Skin epidermis (tissue), 12 donors: Measurements from ENCODE around the gene ERP27.

Experiments used
- H3K27ac ChIP-seq, 21 experiments: fragments of 200-600 bp; sonication (generic) in 11 of 21; one replicate each; pipeline ENCODE4 v1.5.0; 2020; ENCODE audit warnings: mild to moderate bottlenecking in 3 of 21, inconsistent platforms in 2 of 21, moderate library complexity in 2 of 21
- H3K4me3 ChIP-seq, 7 experiments: fragments of 200-600 bp; sonication (generic) in 2 of 7; one replicate each; pipeline ENCODE4 v1.5.0; 2020; ENCODE audit warnings: inconsistent platforms in 2 of 7, mild to moderate bottlenecking in 2 of 7, moderate library complexity in 1 of 7

Gene ERP27

GRCh38 chr12:14960548-14961465, 22.5 kb upstream of the ERP27 start:
- peak overlapping the region; percentile 49 to 95 (median 87) for H3K27ac ChIP-seq

GRCh38 chr12:14959916-14960496, 21.7 kb upstream of the ERP27 start:
- peak overlapping the region; percentile 49 to 95 (median 87) for H3K27ac ChIP-seq

More at GRCh38 chr12:14960548-14961465, 22.5 kb upstream of the ERP27 start:
- H3K4me3 ChIP-seq: peak overlapping the region; percentile 33 to 51 (median 43)

GRCh38 chr12:14959463-14959862, 21.1 kb upstream of the ERP27 start:
- Histone ChIP-seq H3K4me3 (peak overlapping the region; percentile 33 to 51 (median 43)), H3K27ac (peak overlapping the region in 20 of 21 experiments; percentile 59 to 95 (median 87))

More at GRCh38 chr12:14959916-14960496, 21.7 kb upstream of the ERP27 start:
- peak overlapping the region; percentile 33 to 51 (median 43) for H3K4me3 ChIP-seq

GRCh38 chr12:14959126-14959440, 20.7 kb upstream of the ERP27 start:
- peak overlapping the region; percentile 4 to 51 (median 36) for H3K4me3 ChIP-seq
- peak overlapping the region in 19 of 21 experiments; percentile 33 to 95 (median 87) for H3K27ac ChIP-seq

GRCh38 chr12:14958361-14959125, 20.2 kb upstream of the ERP27 start:
- peak overlapping the region; percentile 4 to 51 (median 36) for H3K4me3 ChIP-seq

GRCh38 chr12:14957551-14958168, 19.3 kb upstream of the ERP27 start:
- Histone ChIP-seq H3K4me3 (peak overlapping the region in 4 of 7 experiments; percentile 36 to 51 (median 45)), H3K27ac (peak overlapping the region in 19 of 21 experiments; percentile 2 to 95 (median 86))

More at GRCh38 chr12:14958361-14959125, 20.2 kb upstream of the ERP27 start:
- peak overlapping the region in 19 of 21 experiments; percentile 58 to 95 (median 87) for H3K27ac ChIP-seq

- Histone ChIP-seq H3K4me3 (no peak overlapping the region), H3K27ac (peak overlapping the region in 15 of 21 experiments; percentile 4 to 95 (median 85))
These were observed 18.6 kb upstream of the ERP27 start for GRCh38 chr12:14956905-14957304.

GRCh38 chr12:14956024-14956891, 17.9 kb upstream of the ERP27 start:
- Histone ChIP-seq H3K4me3 (peak overlapping the region in 1 of 7 experiments; percentile 3), H3K27ac (peak overlapping the region in 11 of 21 experiments; percentile 4 to 93 (median 59))

GRCh38 chr12:14954269-14954668, 15.9 kb upstream of the ERP27 start:
- Histone ChIP-seq H3K4me3 (no peak overlapping the region), H3K27ac (peak overlapping the region in 15 of 21 experiments; percentile 2 to 93 (median 62))

- Histone ChIP-seq H3K27ac (peak overlapping the region in 17 of 21 experiments; percentile 2 to 93 (median 62)), H3K4me3 (no peak overlapping the region)
These were observed 15.4 kb upstream of the ERP27 start for GRCh38 chr12:14953752-14954151.

GRCh38 chr12:14952299-14952921, 14.1 kb upstream of the ERP27 start:
- H3K4me3 ChIP-seq: peak overlapping the region in 2 of 7 experiments; percentile 5 to 10
- peak overlapping the region in 19 of 21 experiments; percentile 41 to 93 (median 74) for H3K27ac ChIP-seq

- H3K27ac ChIP-seq: peak overlapping the region in 19 of 21 experiments; percentile 19 to 93 (median 70)
- peak overlapping the region in 1 of 7 experiments; percentile 10 for H3K4me3 ChIP-seq
These were observed 13.5 kb upstream of the ERP27 start for GRCh38 chr12:14951851-14952250.

GRCh38 chr12:14950982-14951746, 12.8 kb upstream of the ERP27 start:
- H3K4me3 ChIP-seq: no peak overlapping the region
- peak overlapping the region in 17 of 21 experiments; percentile 52 to 93 (median 77) for H3K27ac ChIP-seq

- H3K27ac ChIP-seq: peak overlapping the region in 14 of 21 experiments; percentile 2 to 93 (median 72)
These were observed 12.1 kb upstream of the ERP27 start for GRCh38 chr12:14950421-14950820.

GRCh38 chr12:14949631-14950030, 11.3 kb upstream of the ERP27 start:
- peak overlapping the region in 16 of 21 experiments; percentile 37 to 93 (median 77) for H3K27ac ChIP-seq
- H3K4me3 ChIP-seq: no peak overlapping the region

More at GRCh38 chr12:14950421-14950820, 12.1 kb upstream of the ERP27 start:
- H3K4me3 ChIP-seq: no peak overlapping the region

GRCh38 chr12:14948672-14949071, 10.3 kb upstream of the ERP27 start:
- H3K4me3 ChIP-seq: no peak overlapping the region
- H3K27ac ChIP-seq: peak overlapping the region in 20 of 21 experiments; percentile 37 to 93 (median 74)

GRCh38 chr12:14946861-14947260, 8.5 kb upstream of the ERP27 start:
- peak overlapping the region in 3 of 21 experiments; percentile 85 to 93 (median 88) for H3K27ac ChIP-seq
- no peak overlapping the region for H3K4me3 ChIP-seq
